HG03575 (cell line): ENCODE measurements around the gene SERPINB10.
A peak's percentile ranks its signal among the peaks of the same experiment; 100 is the strongest.

Experiments used
- ATAC-seq: cut with Tn5 transposase; IDR thresholded peaks from one replicate; pipeline ENCODE4 v1.9.1; 2021; ENCODE audit not compliant: unreplicated experiment, insufficient number of reproducible peaks, low FRiP score; ENCODE audit errors: extremely low read depth

The SERPINB10 gene, protein sequence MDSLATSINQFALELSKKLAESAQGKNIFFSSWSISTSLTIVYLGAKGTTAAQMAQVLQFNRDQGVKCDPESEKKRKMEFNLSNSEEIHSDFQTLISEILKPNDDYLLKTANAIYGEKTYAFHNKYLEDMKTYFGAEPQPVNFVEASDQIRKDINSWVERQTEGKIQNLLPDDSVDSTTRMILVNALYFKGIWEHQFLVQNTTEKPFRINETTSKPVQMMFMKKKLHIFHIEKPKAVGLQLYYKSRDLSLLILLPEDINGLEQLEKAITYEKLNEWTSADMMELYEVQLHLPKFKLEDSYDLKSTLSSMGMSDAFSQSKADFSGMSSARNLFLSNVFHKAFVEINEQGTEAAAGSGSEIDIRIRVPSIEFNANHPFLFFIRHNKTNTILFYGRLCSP

DNA sequence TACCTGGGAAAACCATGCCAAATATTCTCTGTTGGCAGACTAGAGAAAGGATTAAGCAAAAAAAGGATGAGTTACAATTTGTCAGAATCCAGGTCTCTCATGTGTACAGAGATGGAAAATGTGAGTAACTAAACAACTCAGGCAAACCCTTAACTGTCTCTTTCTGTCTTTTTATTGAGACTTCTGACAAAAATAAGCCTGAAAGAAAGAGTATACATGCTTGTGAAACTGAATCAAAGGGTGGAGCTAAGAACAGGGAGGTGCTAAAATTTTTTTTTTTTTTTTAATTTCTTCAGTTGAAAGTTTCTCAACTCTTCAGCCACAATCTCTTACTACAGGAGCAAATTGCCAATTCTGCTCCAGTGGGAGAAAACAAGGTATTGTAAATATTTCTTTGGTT lies at the start of gene SERPINB10:
TSS of gene SERPINB10 (plus strand) at position 295 of the 400 bp plus-strand sequence. CDS start 7,553 bp downstream, outside the sequence.
- peak; percentile 83 for ATAC-seq

DNA sequence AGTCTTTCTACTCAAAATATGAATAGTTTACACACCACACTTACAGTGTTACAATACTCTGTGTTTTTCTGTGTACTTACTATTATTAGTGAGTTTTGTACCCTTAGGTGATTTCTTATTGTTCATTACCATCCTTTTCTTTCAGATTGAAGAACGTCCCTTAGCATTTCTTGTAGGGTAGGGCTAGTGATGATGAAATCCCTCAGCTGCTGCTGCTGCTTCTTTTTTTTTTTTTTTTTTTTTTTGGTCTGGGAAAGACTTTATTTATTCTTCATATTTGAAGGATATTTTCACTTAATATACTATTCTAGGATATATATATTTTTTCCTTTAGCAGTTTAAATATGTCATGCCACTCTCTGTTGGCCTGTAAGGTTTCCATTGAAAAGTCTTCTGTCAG lies 49.3 kb upstream of the SERPINB10 start:
- ATAC-seq: no peak

DNA sequence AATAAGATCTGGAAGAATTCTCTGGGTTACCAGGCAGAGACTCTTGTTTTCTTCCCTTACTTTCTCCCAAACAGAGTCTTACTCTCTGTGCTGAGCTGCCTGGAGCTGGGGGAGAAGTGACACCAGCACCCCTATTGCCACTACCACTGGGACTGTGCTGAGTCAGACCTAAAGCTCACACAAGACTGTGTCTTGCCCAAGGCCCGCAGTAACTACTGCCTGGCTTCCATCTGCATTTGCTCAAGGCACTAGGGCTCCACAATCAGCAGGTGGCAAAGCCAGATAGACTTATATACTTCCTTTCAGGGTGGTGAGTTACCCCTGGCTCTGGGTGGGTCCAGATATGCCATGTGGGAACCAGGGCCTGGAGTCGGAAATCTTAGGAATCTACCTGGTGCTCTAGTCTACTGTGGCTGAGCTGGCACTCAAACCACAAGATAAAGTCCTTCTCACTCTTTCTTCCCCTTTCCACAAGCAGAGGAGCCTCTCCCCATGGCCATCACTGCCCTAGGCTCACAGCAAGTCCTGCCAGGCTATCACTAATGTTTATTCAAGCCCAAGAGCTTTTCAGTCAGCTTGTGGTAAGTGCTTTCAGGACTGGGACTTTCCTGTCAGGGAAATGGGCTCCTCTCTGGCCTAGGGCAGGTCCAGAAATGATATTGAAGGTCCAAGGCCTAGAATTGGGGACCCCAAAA lies 47.8 kb upstream of the SERPINB10 start:
- no peak for ATAC-seq

DNA sequence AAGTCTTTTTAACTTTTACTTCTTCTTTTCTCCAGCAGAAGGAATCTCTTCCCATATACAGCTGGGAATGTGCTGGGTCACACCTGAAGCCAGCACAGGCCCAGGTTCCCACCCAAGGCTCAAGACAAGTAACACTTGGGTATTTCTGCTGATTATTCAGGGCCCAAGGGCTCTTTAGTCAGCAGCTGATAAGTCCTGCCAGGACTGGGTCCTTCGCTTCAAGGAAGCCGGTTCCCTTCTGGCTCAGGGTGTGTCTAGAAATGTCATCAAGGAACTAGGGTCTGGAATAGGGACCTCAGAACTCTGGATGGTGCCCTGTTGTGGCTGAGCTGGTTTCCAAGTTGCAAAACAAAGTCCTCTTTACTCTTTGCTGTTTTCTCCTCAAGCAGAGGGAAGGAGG lies 47.2 kb upstream of the SERPINB10 start:
- ATAC-seq: no peak

DNA sequence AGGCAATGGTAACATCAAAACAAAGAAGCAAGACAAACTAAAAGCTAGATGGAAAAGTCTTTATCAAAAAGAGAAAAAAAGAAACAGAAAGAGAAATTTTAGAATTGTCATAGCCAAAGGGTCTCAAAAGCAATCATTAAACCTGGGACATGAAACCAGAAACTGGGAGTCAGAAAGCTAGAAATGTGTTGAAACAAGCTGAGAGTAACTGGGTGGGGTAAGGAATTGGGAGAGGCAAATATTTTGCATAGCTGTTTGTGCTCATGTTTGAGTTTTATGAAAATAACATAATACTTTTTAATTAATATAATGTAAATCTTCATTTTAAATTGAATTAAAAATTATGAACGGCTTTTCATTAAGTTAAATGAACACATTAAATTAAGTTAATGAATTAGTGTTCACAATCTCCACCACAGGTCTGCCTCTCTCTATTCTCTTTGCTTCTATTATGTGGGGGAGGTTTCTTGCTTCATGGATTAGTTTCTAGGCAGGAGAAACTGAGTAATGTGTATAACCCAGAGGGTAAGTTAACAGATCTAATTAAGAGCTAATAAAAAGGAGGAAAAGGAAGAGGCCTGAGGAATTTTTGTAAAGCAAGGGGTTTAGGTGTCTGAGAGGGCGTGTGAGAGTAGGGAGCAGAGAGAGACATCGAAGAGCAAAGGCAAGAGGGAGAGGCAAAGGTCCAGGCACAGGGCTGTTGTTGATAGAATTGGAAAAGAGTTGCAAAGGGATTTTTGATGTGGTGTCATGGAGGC lies 40.2 kb upstream of the SERPINB10 start:
- no peak for ATAC-seq

DNA sequence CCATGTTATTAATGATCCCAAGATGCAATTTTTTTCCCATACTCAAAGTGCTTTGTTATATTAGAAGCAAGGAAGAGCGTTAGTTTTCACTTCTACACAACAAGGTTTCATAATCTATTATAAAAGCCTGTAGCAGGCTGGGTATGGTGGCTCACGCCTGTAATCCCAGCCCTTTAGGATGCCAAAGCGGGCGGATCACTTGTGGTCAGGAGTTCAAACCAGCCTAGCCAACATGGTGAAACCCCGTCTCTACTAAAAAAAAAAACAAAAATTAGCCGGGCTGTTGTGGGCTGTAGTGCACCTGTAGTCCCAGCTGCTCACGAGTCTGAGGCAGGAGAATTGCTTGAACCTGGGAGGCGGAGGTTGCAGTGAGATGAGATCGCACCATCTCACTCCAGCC lies 39.2 kb upstream of the SERPINB10 start:
- no peak for ATAC-seq

DNA sequence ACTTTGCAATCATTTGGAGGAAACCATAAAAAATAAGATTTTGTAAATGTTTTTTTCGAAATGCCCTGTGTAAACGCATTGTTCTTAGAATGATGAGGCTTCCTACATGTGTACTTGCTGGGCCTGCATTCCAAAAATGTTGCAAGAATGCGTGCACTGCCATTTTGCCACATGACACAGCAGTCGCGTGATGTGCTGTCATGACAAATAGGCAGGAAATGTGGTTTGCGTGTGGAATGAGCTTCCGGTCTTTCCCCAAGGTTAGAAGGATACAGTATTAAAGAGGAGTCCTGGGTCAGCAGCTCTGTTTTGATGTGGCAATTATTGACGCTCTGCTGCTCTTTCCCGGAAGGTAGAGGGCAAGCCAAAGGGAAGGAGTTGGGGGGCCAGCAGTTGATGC lies 38.4 kb upstream of the SERPINB10 start:
- ATAC-seq: no peak

DNA sequence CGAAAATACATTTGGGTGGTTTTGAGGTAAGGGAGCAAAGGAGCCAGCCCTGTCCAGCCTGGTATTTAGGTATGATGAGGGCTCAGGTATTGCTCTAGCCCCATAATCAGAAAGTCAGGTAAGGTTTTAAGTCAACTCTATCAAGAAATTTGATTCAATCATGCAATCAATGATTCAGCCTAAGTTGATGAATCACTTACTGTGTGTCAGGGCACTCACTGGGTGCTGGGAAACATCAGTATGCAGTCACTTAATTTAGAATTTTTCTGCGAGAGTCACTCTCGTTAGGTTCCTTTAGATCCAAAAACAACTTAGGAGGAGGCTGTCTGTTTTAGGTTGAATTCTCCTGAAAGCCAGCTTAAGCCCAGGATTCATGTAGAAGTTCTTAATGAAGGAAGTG lies 37.9 kb upstream of the SERPINB10 start:
- ATAC-seq: no peak

DNA sequence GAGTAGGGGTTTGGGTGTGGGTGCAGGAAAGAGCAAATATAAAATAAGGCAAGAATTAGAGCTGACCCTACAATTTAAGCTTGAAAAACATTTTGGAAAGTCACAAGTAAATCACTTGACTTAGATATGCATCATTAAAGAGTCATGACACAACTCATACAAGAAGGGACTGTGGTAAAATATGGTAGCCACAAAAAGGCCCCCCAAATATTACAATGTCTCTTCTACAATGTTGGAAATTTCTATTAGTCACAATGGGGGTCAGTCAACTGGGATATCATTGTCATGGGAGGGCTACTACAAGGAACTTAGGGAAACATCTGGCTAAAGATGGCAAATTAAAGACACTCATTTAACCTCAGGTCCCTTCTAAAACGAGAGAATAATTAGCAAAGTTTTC lies 35.9 kb upstream of the SERPINB10 start:
- ATAC-seq: no peak

DNA sequence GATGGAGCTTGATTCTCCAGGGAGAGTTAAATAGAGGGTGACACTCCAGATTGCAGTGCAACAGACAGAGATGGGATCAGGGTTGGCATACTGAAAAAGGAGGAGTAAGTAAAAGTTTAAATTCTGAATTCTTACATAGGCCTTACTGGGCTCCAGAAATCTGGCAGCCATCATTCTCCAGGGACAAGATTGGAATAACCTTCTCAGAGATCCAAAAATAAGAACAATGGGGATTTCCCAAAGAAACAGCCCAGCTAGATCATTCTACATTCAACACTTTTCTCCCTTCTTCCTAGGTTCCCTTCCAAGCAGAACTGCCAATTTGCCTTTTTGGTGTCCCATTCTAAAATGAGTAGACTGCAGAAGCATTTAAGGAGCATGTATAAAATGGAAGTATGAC lies 35.2 kb upstream of the SERPINB10 start:
- no peak for ATAC-seq

DNA sequence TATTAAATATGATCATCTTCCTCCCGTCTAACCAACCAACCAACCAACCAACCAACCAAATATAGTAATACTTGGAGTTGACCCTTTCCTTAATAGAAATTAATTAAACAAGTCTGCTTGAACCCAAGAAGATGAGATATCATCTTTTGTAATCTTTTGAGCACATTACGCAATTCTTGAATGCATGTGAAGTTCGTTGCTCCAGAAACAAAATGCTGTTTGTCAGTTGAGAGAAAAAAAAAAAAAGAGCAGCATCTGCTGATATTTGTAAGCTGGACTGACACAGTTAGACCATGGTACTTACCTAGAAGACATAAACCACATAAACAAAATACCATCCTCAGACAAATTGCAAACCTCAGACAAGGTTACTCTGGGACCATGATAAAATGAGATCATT lies 29.4 kb upstream of the SERPINB10 start:
- ATAC-seq: no peak

DNA sequence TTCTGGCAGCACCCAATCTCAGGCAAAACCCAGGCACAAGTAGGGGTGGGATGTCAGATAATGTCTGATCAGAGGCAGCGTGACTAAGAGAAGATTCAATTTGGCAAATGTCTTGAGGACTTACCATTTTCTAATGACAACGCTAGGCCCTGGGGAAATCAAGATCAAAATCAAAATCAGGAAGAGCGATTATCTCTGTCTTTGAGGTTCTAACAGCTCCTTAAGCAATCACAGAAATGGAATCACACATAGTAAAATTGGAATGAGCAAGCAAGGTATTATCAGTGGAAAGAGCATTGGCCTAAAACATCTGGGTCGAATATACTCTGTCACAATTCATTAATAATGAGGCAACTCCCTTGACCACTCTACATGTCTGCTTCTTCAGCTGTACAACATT lies 28.8 kb upstream of the SERPINB10 start:
- ATAC-seq: no peak

DNA sequence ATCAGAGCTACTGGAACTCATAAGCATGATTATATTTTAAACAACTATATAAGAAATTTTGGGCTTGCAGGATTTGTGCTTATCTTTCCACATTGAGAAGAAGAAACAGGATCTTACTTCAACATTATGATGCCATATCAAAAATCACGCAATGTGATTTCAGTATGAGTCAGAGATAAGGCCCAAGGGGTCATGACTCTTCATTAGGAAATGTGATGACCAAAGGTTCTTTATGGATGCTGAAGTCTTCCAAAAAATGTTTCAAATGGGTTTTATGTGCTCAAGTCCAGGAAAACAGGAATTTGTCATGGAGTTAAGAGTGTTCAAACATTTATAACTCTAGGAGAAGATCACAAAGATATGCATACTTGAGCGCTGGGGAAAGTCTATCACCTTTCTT lies 28.0 kb upstream of the SERPINB10 start:
- no peak for ATAC-seq

DNA sequence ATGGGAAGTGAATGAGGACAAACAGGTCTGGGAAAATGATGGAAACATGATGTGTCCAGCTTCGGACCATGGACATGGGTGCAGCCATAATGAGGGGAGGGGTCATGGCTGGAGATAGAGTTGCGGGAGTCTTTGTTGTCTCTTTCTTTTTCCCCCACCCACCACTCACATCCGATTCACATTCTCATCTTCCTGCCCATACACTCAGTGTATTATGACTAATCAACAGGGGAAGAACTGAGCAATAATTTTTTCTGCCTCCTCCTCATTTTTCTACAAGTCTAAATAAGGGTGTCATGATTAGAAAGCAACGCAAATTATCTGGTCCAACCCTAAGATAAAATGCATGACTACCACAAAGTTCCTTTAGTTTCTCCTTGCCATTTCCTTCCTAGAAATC lies 25.9 kb upstream of the SERPINB10 start:
- no peak for ATAC-seq

DNA sequence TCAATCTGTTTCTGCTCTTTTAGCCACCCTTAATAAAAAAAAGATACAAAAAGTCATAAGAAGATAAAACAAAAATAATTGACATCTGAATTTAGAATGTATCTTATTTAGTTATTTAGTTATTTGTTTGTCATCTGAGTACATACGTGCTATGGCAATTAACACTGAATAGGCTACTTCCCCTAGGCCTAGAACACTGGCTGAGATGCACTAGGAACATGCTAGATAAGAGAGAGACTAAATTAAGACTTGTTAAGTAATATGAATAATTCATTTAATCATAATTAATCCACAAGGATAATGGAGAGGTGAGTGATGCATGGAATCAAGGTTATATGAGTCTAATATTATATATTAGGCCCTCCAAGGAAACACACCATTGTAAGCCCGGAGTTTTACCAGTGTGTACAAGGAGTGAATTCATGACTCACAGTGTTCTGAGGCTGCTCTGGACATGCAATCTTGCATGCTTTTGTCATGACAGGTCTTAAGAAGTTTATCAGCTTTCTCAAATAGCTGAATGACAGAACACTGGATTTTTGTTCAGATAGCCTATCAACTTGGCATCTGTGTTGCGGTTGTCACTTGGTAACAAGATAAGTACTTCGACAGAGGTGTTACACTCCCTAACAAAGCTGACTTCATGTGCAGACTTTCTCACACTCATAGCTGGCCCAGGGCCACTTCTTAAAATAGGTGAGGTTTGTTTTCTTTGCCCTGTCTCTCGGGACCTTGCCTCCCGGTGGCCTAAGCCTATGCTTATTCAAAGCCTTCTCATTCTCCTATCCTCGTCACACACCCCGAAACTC lies 25.2 kb upstream of the SERPINB10 start:
- ATAC-seq: no peak

DNA sequence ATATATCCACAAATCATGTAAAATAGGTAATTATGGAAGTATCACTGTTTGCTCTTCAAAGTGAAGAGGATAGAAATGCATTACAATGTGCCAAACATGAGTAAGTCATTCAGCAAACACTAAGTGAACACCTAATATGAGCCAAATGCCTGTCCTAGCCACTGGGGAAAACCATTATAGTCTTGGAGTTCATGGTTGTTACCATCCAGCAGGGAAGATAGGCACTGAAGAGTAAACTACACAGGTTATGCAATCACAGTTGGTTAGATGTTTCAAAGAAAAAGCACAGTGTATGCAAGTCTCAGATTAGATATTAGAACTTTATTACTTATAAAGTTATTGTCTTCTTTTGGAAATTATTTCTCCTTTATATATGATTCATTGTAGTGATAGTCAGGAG lies 24.1 kb upstream of the SERPINB10 start:
- no peak for ATAC-seq

DNA sequence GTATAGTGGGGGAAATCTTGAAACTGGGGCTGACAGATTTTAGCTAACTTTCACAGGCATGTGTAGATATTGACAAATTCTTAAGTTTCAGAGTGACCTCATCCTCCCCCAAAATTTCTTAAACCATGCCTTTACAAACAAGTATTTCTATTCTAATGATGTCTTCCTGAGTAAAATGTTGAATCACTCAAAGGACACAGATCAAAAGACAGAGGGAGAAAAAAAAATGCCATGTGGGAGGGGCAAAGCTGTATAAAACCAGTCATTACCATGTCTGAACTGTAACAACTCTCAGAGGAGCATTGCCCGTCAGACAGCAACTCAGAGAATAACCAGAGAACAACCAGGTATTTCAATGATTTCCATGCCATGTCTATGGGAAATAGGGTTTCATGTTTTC lies 20.3 kb upstream of the SERPINB10 start, which contains the start of gene SERPINB2:
TSS of gene SERPINB2 (plus strand) at position 282 of the 400 bp plus-strand sequence. CDS start 3,740 bp downstream, outside the sequence.
- ATAC-seq: no peak

DNA sequence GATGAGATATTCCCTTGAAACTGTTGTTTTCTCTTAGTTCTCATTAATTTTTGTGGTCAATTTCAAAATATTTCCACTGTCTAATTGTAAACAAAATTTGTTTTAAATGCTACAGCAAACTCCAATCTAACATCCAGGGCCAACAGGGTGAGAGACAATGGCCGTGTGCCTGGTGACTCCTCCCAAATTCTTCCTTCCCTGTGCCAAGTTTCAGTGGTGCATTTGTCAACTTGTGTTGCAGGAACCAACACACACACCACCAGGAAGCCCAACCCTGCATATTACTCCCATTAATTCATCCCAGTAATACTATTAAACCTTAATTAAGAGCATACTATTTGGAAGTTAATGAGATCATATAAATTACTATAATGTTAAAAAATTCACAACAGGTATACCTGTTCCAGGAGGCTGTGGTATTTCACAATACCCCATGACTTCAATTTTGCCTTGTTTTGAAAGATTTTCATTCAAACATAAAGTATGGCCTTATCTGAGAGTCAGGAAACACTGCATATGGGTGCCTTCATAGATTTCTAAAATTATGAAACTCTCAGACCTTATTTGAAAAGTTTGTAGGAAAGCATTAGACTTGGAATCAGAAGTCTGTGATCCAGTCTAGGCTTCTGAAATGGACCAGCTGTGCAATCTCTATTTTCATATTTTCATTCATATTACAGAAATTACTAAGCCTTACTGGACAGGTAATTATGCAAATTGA lies 19.1 kb upstream of the SERPINB10 start:
- no peak for ATAC-seq
